B cell (primary cell): ENCODE data around the gene TSC2.

ENCODE experiments used
- CTCF ChIP-seq: fragments of 200-600 bp; IDR thresholded peaks from one replicate; pipeline ENCODE4 v1.8.0; 2022; ENCODE audit warnings: antibody characterized with exemption, mild to moderate bottlenecking
- EZH2 ChIP-seq: IDR thresholded peaks from 2 replicates; pipeline ENCODE4 v1.6.1; 2012; ENCODE audit warnings: borderline replicate concordance, low read depth, mild to moderate bottlenecking, moderate library complexity, low read length; ENCODE audit not compliant: insufficient read depth, poor library complexity, severe bottlenecking

- TF ChIP-seq EZH2 (no peak), CTCF (no peak)
These were observed 32.2 kb downstream of the TSC2 start for GRCh38 chr16:2079991-2080390.
